Hepatocyte (in vitro differentiated cells): ENCODE results near the gene BBX. TPM values are rescaled to one million over a fixed set of nuclear protein-coding genes. Genes with fewer than 3 reads are reported as not detected.
A peak's percentile ranks its signal among the peaks of the same experiment; 100 is the strongest.

ENCODE experiments used
- DNase-seq: peaks from one replicate; pipeline ENCODE4 v3.0.0-alpha.2; 2016; ENCODE audit warnings: low spot score
- H2AFZ ChIP-seq: fragments of 200-600 bp; sonication (generic); 2 replicates; pipeline ENCODE4 v1.6.0; 2016; ENCODE audit warnings: antibody characterized with exemption, mild to moderate bottlenecking
- H3K27ac ChIP-seq: fragments of 200-600 bp; sonication (generic); 2 replicates; pipeline ENCODE4 v1.5.1; 2016; ENCODE audit warnings: mild to moderate bottlenecking
- H3K27me3 ChIP-seq: fragments of 200-600 bp; sonication (generic); 2 replicates; pipeline ENCODE4 v1.6.1; 2016
- H3K36me3 ChIP-seq: fragments of 200-600 bp; sonication (generic); replicated peaks from 2 replicates; pipeline ENCODE4 v1.5.1; 2016; ENCODE audit warnings: low read depth; ENCODE audit not compliant: insufficient read depth
- H3K4me1 ChIP-seq: fragments of 200-600 bp; sonication (generic); 2 replicates; pipeline ENCODE4 v1.5.1; 2016; ENCODE audit warnings: mild to moderate bottlenecking, moderate library complexity; ENCODE audit not compliant: insufficient read depth
- H3K4me2 ChIP-seq: fragments of 200-600 bp; sonication (generic); 2 replicates; pipeline ENCODE4 v1.6.0; 2016
- H3K4me3 ChIP-seq: fragments of 200-600 bp; sonication (generic); 2 replicates; pipeline ENCODE4 v1.5.1; 2016; ENCODE audit warnings: mild to moderate bottlenecking
- H3K79me2 ChIP-seq: fragments of 200-600 bp; sonication (generic); 2 replicates; pipeline ENCODE4 v1.6.0; 2017; ENCODE audit warnings: mild to moderate bottlenecking
- H3K9me2 ChIP-seq: fragments of 200-600 bp; sonication (generic); replicated peaks from 2 replicates; pipeline ENCODE4 v1.6.0; 2017; ENCODE audit warnings: mild to moderate bottlenecking; ENCODE audit not compliant: insufficient read depth
- H3K9me3 ChIP-seq: fragments of 200-600 bp; sonication (generic); 2 replicates; pipeline ENCODE4 v1.5.1; 2016; ENCODE audit warnings: low read depth, mild to moderate bottlenecking
- H4K20me1 ChIP-seq: fragments of 200-600 bp; sonication (generic); 2 replicates; pipeline ENCODE4 v1.6.0; 2016; ENCODE audit warnings: mild to moderate bottlenecking; ENCODE audit not compliant: insufficient read depth, poor library complexity, severe bottlenecking
- EZH2 ChIP-seq: fragments of 200-600 bp; sonication (generic); IDR thresholded peaks from 2 replicates; pipeline ENCODE4 v1.6.1; 2016; ENCODE audit warnings: antibody characterized with exemption, mild to moderate bottlenecking, borderline replicate concordance
- EZH2phosphoT487 ChIP-seq: fragments of 200-600 bp; sonication (generic); IDR thresholded peaks from one replicate; pipeline ENCODE4 v1.6.1; 2018; ENCODE audit warnings: antibody characterized with exemption, mild to moderate bottlenecking, low read depth, moderate library complexity; ENCODE audit not compliant: unreplicated experiment, severe bottlenecking
- WGBS: methylation state at CpG from one replicate; pipeline ENCODE4 v1.1.6; 2016; ENCODE audit warnings: low lambda C conversion rate; ENCODE audit errors: missing lambda C conversion rate; 5-methylcytosine and 5-hydroxymethylcytosine counted together
- polyA plus RNA-seq: library from polyadenylated mRNA; unstranded; fragments of >200 nt; fragmentation: Nextera tagmentation; extraction: Ambion mirVana; gene quantifications from 2 replicates; pipeline ENCODE4 v1.2.1, GENCODE V29; 2016
- total RNA-seq: library from RNA; depleted of rRNA; stranded (reverse); fragments of >200 nt; gene quantifications from 2 replicates; pipeline ENCODE4 v1.2.3, GENCODE V29; 2014
- TF ChIP-seq, protein P1 (sequence below): fragments of 200-600 bp; sonication (generic); IDR thresholded peaks from 2 replicates; pipeline ENCODE4 v1.5.1; 2016; ENCODE audit warnings: antibody characterized with exemption, mild to moderate bottlenecking; ENCODE audit not compliant: poor library complexity

The BBX gene
- total and polyA plus RNA-seq, 2 experiments from 2014 or later = 63.7 to 75.2 TPM

GRCh38 chr3:107842940-107843339, 320.2 kb downstream of the BBX start:
- TF ChIP-seq, protein P1, sequence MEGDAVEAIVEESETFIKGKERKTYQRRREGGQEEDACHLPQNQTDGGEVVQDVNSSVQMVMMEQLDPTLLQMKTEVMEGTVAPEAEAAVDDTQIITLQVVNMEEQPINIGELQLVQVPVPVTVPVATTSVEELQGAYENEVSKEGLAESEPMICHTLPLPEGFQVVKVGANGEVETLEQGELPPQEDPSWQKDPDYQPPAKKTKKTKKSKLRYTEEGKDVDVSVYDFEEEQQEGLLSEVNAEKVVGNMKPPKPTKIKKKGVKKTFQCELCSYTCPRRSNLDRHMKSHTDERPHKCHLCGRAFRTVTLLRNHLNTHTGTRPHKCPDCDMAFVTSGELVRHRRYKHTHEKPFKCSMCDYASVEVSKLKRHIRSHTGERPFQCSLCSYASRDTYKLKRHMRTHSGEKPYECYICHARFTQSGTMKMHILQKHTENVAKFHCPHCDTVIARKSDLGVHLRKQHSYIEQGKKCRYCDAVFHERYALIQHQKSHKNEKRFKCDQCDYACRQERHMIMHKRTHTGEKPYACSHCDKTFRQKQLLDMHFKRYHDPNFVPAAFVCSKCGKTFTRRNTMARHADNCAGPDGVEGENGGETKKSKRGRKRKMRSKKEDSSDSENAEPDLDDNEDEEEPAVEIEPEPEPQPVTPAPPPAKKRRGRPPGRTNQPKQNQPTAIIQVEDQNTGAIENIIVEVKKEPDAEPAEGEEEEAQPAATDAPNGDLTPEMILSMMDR = no peak
- TF ChIP-seq EZH2phosphoT487 (no peak), EZH2 (no peak)
- peaks cover 8% of the 10 kb centered on the region for H3K4me1 ChIP-seq
- no peaks in the 10 kb centered on the region for H3K79me2 ChIP-seq
- no peak for DNase-seq
- no peaks in the 10 kb centered on the region for H3K9me2 ChIP-seq
- no peak overlapping the region for H2AFZ ChIP-seq
- H3K9me3 ChIP-seq = no peaks in the 10 kb centered on the region
- H3K36me3 ChIP-seq = no peaks in the 10 kb centered on the region
- WGBS = 88% methylated on average over 8 of the region's 8 CpGs
- H4K20me1 ChIP-seq = no peaks in the 10 kb centered on the region
- no peak overlapping the region for H3K4me3 ChIP-seq
- H3K4me2 ChIP-seq = no peak overlapping the region
- H3K27me3 ChIP-seq = no peaks in the 10 kb centered on the region
- H3K27ac ChIP-seq = no peak overlapping the region

DNA sequence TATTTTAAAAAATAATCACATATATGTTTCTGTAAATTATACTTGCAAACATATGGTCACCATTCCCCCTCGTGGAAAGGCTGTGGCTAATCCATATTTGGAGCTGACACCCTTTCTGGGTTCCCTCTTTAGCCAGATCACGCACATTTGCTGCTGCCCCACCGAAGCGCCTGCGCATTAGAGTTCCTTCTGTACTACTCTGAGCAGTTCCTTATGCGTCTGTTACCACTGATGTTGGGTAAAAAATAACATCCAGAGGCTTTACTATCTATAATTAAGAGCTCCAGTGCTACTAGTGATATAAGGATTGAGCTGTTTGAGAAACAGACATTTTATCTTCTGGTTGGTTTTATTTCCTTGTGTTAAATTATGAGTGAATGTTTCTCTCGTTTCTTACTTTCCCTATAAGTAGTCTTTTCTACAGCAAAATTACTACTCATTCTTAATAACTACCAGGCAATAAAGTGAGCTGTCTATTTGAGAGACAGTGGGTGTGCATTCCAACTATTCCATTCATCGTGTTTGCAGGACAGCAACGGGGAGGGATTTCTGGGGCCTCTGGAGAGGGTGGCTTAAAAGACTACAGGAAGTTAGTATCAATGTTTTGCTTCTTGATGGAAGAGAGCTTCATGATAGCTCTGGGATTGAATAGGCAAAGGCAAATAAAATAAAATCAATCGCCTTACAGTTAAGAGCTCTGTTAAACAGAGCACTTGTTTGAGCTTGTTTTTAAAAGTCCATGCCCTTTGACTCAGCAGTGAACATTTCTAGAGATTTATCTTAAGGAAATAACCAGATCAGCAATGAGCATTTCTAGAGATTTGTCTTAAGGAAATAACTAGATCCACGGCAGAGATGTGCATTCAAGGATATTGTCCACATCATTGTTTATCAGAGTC, 322.9 kb downstream of the BBX start:
- DNase-seq = peak; percentile 16
- H3K27me3 ChIP-seq = no peaks in the 10 kb centered on the region
- H3K4me1 ChIP-seq = peaks cover 8% of the 10 kb centered on the region
- TF ChIP-seq EZH2 (no peak), EZH2phosphoT487 (no peak)
- TF ChIP-seq, protein P1 = no peak
- H3K79me2 ChIP-seq = no peaks in the 10 kb centered on the region
- H3K4me2 ChIP-seq = peak overlapping the region; percentile 55
- WGBS = 58% methylated on average over 11 of the region's 11 CpGs
- H4K20me1 ChIP-seq = no peaks in the 10 kb centered on the region
- no peak overlapping the region for H3K4me3 ChIP-seq
- no peaks in the 10 kb centered on the region for H3K9me3 ChIP-seq
- H3K9me2 ChIP-seq = no peaks in the 10 kb centered on the region
- H3K36me3 ChIP-seq = no peaks in the 10 kb centered on the region
- peak overlapping the region; percentile 38 for H3K27ac ChIP-seq
- peak overlapping the region; percentile 38 for H2AFZ ChIP-seq

- TF ChIP-seq EZH2phosphoT487 = no peak
- no peak for TF ChIP-seq EZH2
- TF ChIP-seq, protein P1 = peak; percentile 65
- WGBS = 51% methylated on average over 10 of the region's 10 CpGs
- Histone ChIP-seq H3K36me3 (no peaks in the 10 kb centered on the region), H3K9me3 (no peaks in the 10 kb centered on the region), H3K9me2 (no peaks in the 10 kb centered on the region), H2AFZ (peak overlapping the region; percentile 38), H3K27me3 (no peaks in the 10 kb centered on the region), H4K20me1 (no peaks in the 10 kb centered on the region), H3K4me3 (no peak overlapping the region), H3K79me2 (no peaks in the 10 kb centered on the region), H3K4me1 (peaks cover 8% of the 10 kb centered on the region), H3K4me2 (peak overlapping the region; percentile 65), H3K27ac (peak overlapping the region; percentile 38)
- peak; percentile 86 for DNase-seq
Observed at GRCh38 chr3:107846279-107846852, 323.6 kb downstream of the BBX start.
